Activated B cell treated with CpG ODN at 0.5 μM for 24 hours (primary cell): ENCODE data around the gene SLC35F4. TPM values are rescaled to one million over a fixed set of nuclear protein-coding genes. Genes with fewer than 3 reads are reported as not detected.

Source experiments
- ATAC-seq: fragments of 200-7000 bp; cut with Tn5 transposase; one replicate; pipeline ENCODE4 v1.10.0; 2021; ENCODE audit warnings: low read depth, mild to moderate bottlenecking, moderate library complexity
- CTCF ChIA-PET: fragments of 350-600 bp; sonication (Branson Sonifier 250); formaldehyde crosslinking; loops from one replicate; lab custom pipeline; 2021; ENCODE audit warnings: antibody characterized with exemption; lab: Charles Lee
- POLR2A ChIA-PET: fragments of 350-600 bp; sonication (Branson Sonifier 250); formaldehyde crosslinking; loops from one replicate; lab custom pipeline; 2021; ENCODE audit warnings: antibody characterized with exemption; lab: Charles Lee
- DNase-seq: peaks from one replicate; pipeline ENCODE4 v3.0.0; 2022
- H3K27ac Mint-ChIP-seq: one replicate; pipeline ENCODE4 v1.8.0; 2020; ENCODE audit warnings: mixed read lengths
- H3K27me3 Mint-ChIP-seq: one replicate; pipeline ENCODE4 v1.8.0; 2021; ENCODE audit warnings: mixed read lengths
- H3K36me3 Mint-ChIP-seq: one replicate; pipeline ENCODE4 v1.8.0; 2021; ENCODE audit warnings: low read depth, mixed read lengths
- H3K4me1 Mint-ChIP-seq: one replicate; pipeline ENCODE4 v1.8.0; 2021; ENCODE audit warnings: mixed read lengths
- H3K4me3 Mint-ChIP-seq: one replicate; pipeline ENCODE4 v1.8.0; 2020; ENCODE audit warnings: mild to moderate bottlenecking, mixed read lengths
- H3K9me3 Mint-ChIP-seq: one replicate; pipeline ENCODE4 v1.8.0; 2020; ENCODE audit warnings: mixed read lengths
- CTCF ChIP-seq: fragments of 200-600 bp; IDR thresholded peaks from one replicate; pipeline ENCODE4 v1.8.0; 2022; ENCODE audit warnings: antibody characterized with exemption, mild to moderate bottlenecking
- intact Hi-C: fragments of 100-400 bp; cut with micrococcal nuclease; formaldehyde crosslinking; loops from one replicate; pipeline ENCODE4 v1.15.1; 2024
- total RNA-seq: library from RNA; stranded (reverse); gene quantifications from 2 replicates; pipeline ENCODE4 v1.2.3, GENCODE V29; 2022

Gene SLC35F4
- total RNA-seq, 1 donor from 2014 or later: not detected

DNA sequence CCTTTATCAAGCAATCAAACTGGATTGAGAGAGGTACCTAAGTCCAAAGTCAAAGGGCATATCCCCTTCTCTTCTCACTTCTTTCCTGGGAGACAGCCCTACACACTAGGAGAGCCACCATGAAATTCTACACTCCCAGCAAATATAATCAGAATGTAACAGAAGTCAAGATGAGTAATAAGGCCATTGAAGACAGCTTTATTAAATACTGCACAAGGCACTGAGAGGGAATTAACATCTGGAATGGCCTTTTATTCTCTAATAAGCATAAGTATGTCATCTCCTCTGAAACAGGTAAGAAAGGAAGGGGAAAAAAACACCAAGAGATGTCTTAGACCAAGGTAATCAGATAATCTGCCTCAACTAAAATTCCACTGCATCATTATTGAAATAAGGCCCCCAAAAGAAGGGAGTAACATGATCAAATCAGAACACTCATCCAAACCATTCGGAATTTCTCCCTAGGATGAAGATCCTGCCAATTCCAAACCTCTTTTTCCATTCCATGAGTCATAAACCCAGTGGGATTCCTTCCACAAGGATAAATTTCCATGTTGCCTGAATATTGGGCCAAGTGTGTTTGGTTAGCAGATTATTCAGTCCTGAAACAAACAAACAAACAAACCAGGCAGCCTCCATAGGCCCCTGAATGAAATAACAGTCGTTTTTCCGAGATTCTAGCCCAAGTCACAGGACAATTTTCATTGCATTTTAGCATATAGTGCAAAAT is 19.9 kb downstream of the SLC35F4 start:
- intact Hi-C loops: no loop called here
- Mint-ChIP-seq H3K27ac (no peak overlapping the region), H3K4me3 (no peak overlapping the region), H3K9me3 (no peaks in the 10 kb centered on the region), H3K27me3 (no peaks in the 10 kb centered on the region), H3K36me3 (no peaks in the 10 kb centered on the region), H3K4me1 (no peaks in the 10 kb centered on the region)
- ATAC-seq (no peak), DNase-seq (no peak)
- no peak for TF ChIP-seq CTCF
- CTCF ChIA-PET: no interaction called here
- POLR2A ChIA-PET: no interaction called here

GRCh38 chr14:57845316-57845715 is 20.6 kb downstream of the SLC35F4 start:
- Mint-ChIP-seq H3K4me3 (no peak overlapping the region), H3K27ac (no peak overlapping the region), H3K4me1 (no peaks in the 10 kb centered on the region), H3K27me3 (no peaks in the 10 kb centered on the region), H3K36me3 (no peaks in the 10 kb centered on the region), H3K9me3 (no peaks in the 10 kb centered on the region)
- DNase-seq (no peak), ATAC-seq (no peak)
- no peak for TF ChIP-seq CTCF
- POLR2A ChIA-PET: no interaction called here
- CTCF ChIA-PET: no interaction called here
- intact Hi-C loops: no loop called here

DNA sequence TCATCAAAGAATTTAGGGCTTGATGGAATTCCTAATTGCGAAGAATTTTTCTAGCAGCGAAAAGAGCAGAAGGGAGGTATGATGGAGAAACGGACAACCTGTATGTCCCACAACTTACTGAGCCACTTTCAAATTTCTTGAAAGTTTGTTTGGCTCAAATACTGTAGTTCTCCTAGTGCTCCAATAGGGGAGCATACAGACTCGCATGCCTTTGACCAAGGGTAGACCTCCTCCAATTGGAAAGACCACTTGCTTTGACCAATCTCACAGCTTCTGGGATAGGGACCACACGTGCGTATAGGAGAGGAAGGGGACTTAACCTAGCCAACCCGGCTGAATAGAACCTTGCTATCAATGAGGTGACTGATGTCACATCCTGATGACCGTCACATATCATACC is 28.6 kb downstream of the SLC35F4 start:
- DNase-seq (no peak), ATAC-seq (no peak)
- Mint-ChIP-seq H3K36me3 (no peaks in the 10 kb centered on the region), H3K4me3 (no peak overlapping the region), H3K27me3 (peaks cover 4% of the 10 kb centered on the region), H3K27ac (no peak overlapping the region), H3K9me3 (no peaks in the 10 kb centered on the region), H3K4me1 (no peaks in the 10 kb centered on the region)
- ChIA-PET POLR2A (no interaction called here), CTCF (no interaction called here)
- no peak for TF ChIP-seq CTCF
- intact Hi-C loops: no loop called here

- Mint-ChIP-seq H3K4me3 (no peak overlapping the region), H3K4me1 (no peaks in the 10 kb centered on the region), H3K27ac (no peak overlapping the region), H3K9me3 (no peaks in the 10 kb centered on the region), H3K36me3 (no peaks in the 10 kb centered on the region), H3K27me3 (peaks cover 4% of the 10 kb centered on the region)
- POLR2A ChIA-PET: no interaction called here
- no peak for ATAC-seq
- CTCF ChIA-PET: no interaction called here
- TF ChIP-seq CTCF: no peak
- DNase-seq: no peak
- intact Hi-C loops: no loop called here
Observed at GRCh38 chr14:57835766-57836165, 30.1 kb downstream of the SLC35F4 start.

DNA sequence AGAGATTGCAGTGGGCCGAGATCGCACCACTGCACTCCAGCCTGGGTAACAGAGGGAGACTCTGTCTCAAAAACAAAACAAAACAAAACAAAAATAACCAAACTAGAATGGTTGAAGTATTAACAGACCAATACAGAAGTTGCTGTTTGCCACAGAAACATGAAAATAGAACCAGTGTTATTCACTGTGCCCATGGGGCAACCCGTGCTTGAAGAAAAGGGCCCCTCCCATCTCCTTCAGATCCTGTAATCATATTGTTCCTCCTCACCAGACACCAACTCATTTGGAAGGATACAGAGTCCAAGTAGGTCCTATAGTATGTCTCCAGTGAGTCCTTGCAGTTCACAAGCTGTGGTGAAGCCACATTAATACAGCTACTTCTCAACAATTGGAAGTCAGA is 30.9 kb downstream of the SLC35F4 start:
- CTCF ChIA-PET: no interaction called here
- Mint-ChIP-seq H3K27me3 (peaks cover 4% of the 10 kb centered on the region), H3K36me3 (no peaks in the 10 kb centered on the region)

More for the DNA sequence above, 30.9 kb downstream of the SLC35F4 start:
- H3K4me1 Mint-ChIP-seq: no peaks in the 10 kb centered on the region
- no peak for TF ChIP-seq CTCF
- ATAC-seq (no peak), DNase-seq (no peak)
- POLR2A ChIA-PET: no interaction called here
- no peak overlapping the region for H3K27ac Mint-ChIP-seq
- H3K9me3 Mint-ChIP-seq: no peaks in the 10 kb centered on the region
- H3K4me3 Mint-ChIP-seq: no peak overlapping the region
- intact Hi-C loops: no loop called here
